B cell (primary cell): ENCODE measurements around the gene SPOP.

Experiments used
- CTCF ChIP-seq: fragments of 200-600 bp; IDR thresholded peaks from one replicate; pipeline ENCODE4 v1.8.0; 2022; ENCODE audit warnings: antibody characterized with exemption, mild to moderate bottlenecking
- EZH2 ChIP-seq: IDR thresholded peaks from 2 replicates; pipeline ENCODE4 v1.6.1; 2012; ENCODE audit warnings: borderline replicate concordance, low read depth, mild to moderate bottlenecking, moderate library complexity, low read length; ENCODE audit not compliant: insufficient read depth, poor library complexity, severe bottlenecking

DNA sequence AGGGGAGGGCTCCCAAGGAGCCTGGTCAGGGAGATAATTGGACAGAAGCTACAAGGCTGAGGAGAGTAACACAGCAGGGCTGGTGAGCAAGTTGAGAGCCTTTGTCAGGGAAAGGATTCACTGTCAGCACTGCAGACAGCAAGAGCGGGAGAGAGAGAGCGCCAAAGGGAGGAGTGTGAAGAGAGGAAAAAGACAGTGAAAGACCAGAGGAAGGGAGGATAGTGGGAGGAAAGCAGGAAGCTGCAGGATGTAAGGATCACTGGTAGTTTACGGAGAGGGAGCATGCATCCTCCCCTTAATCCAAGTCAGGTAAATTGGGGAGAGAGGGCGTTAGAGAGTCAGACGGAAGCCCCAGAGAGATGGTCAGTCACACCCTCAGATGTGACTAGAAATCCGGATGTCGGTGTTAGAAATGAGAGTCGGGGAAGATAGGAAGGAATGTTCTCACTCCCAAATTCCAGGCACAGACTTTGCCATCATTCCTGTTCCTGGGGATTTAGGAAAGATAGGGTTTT lies 13.8 kb upstream of the SPOP start:
- TF ChIP-seq CTCF (no peak), EZH2 (no peak)
